ENCODE data around the gene DLG2.

GRCh38 chr11:83855237-83855636 lies 1771.9 kb downstream of the DLG2 start:
- no peak for TF ChIP-seq CTCF (IDR thresholded peaks at IDR 0.05)
- no peak for TF ChIP-seq ZFX (IDR thresholded peaks at IDR 0.05; ENCODE audit: borderline replicate concordance)

All from 22Rv1 (cell line).